Measurements from ENCODE around the gene ENPP6. TPM values are rescaled to one million over a fixed set of nuclear protein-coding genes. Genes with fewer than 3 reads are reported as not detected.

ENPP6 gene
- total RNA-seq, 1 experiment from 2014 or later = not detected

DNA sequence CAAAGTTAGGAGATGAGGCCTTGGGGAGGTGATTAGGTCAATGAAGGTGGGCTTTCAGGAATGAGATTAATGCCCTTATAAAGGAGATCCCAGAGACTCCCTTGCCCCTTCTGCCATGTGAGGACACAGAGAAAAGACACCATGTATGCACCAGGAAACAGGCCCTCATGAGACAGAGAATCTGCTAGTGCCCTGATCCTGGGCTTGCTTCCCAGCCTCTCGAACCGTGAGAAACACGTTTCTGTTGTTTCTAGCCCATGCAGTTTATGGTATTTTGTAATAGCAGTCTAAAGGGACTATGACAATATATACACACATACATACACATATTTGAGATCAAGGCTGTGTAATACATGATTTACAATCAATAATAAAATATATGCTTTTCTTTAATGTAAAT, 41.4 kb upstream of the ENPP6 start:
- Histone ChIP-seq H4K20me1 (ENCODE audit: insufficient read depth, low read depth, low read length) (no peaks in the 10 kb centered on the region), H3K9me3 (ENCODE audit: low read length) (no peaks in the 10 kb centered on the region), H3K36me3 (ENCODE audit: insufficient read depth, low read length) (no peaks in the 10 kb centered on the region), H3K27ac (ENCODE audit: low read length) (no peak overlapping the region), H2AFZ (ENCODE audit: low read length) (no peak overlapping the region), H3K27me3 (ENCODE audit: low read length) (no peaks in the 10 kb centered on the region), H3K9me2 (replicated peaks; ENCODE audit: insufficient read depth, low read length) (no peaks in the 10 kb centered on the region), H3K4me2 (ENCODE audit: low read depth, low read length, poor library complexity, severe bottlenecking) (no peak overlapping the region), H3K4me1 (ENCODE audit: low read length) (peaks cover 11% of the 10 kb centered on the region), H3K4me3 (ENCODE audit: low read length) (no peak overlapping the region), H3K9ac (ENCODE audit: low read length) (no peak overlapping the region), H3K79me2 (ENCODE audit: low read length) (no peaks in the 10 kb centered on the region)
- DNase-seq = no peak

DNA sequence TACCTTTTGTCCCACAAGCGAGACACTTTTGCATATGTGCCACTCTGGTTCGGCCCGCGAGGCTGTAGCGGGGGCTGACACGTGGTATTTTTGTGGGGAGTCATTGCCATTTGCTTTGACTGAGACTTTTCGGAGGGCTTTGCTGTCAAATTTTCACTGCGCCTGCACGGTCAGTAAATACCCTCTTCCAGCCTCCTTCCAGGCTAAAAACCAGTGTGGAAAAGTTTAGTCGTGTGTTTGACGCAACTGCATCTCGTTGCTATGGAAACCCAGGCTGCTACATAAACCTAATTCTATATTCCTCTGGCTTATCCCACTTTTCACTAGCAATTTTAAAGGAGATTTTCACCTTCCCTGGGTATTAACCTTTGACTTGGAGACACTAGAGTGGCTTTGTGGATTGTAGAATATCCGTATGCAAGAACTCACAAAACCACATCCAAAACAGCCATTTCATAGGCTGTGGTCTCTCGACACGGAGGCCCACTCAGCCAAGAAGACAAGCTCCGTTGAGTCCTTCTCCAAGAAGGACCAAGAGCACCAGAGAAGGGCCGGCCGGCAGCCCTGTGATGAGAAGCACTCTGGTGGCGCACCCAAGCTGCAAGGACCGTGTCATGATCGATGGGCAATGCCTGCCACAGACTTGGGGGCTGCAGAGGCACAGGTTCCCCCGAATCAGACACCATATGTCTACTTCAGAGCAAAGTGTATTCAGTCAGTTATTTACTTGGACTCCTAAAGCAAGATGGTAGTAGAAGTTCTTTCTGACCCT, 38.4 kb upstream of the ENPP6 start:
- no peaks in the 10 kb centered on the region for H4K20me1 ChIP-seq (ENCODE audit: insufficient read depth, low read depth, low read length)
- no peaks in the 10 kb centered on the region for H3K27me3 ChIP-seq (ENCODE audit: low read length)
- H3K4me2 ChIP-seq (ENCODE audit: low read depth, low read length, poor library complexity, severe bottlenecking) = no peak overlapping the region
- no peak for DNase-seq
- no peak overlapping the region for H3K9ac ChIP-seq (ENCODE audit: low read length)
- H3K9me3 ChIP-seq (ENCODE audit: low read length) = no peaks in the 10 kb centered on the region
- H3K4me3 ChIP-seq (ENCODE audit: low read length) = no peak overlapping the region
- no peaks in the 10 kb centered on the region for H3K36me3 ChIP-seq (ENCODE audit: insufficient read depth, low read length)
- peaks cover under 1% of the 10 kb centered on the region for H3K4me1 ChIP-seq (ENCODE audit: low read length)
- no peak overlapping the region for H3K27ac ChIP-seq (ENCODE audit: low read length)
- H3K9me2 ChIP-seq (replicated peaks; ENCODE audit: insufficient read depth, low read length) = no peaks in the 10 kb centered on the region
- no peak overlapping the region for H2AFZ ChIP-seq (ENCODE audit: low read length)
- no peaks in the 10 kb centered on the region for H3K79me2 ChIP-seq (ENCODE audit: low read length)

DNA sequence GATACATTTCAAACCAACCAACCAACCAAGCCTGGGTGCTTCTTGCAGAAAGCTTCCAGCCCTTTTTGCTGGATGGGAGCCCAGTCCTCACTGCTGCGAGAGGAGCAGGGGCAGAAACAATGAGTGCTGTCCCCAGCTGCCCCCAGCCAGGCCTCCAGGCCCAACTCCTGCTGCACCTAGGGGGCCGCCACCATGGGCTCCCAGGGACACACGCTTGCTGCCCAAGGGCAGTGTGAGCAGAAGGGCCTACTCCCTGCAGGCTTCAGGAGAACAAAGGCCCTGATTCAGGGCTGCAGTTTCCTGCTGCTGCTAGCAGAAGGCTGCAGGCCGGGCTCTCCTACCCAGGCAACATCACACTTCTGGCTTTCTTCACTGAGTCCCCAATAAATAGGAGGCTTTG, 37.7 kb upstream of the ENPP6 start:
- no peak for DNase-seq
- Histone ChIP-seq H3K9me3 (ENCODE audit: low read length) (no peaks in the 10 kb centered on the region), H3K4me3 (ENCODE audit: low read length) (no peak overlapping the region), H3K4me1 (ENCODE audit: low read length) (no peaks in the 10 kb centered on the region; the same call in 1 of the 2 replicates), H3K27me3 (ENCODE audit: low read length) (no peaks in the 10 kb centered on the region), H3K27ac (ENCODE audit: low read length) (no peak overlapping the region), H4K20me1 (ENCODE audit: insufficient read depth, low read depth, low read length) (no peaks in the 10 kb centered on the region), H3K36me3 (ENCODE audit: insufficient read depth, low read length) (no peaks in the 10 kb centered on the region), H2AFZ (ENCODE audit: low read length) (no peak overlapping the region), H3K79me2 (ENCODE audit: low read length) (no peaks in the 10 kb centered on the region), H3K9me2 (replicated peaks; ENCODE audit: insufficient read depth, low read length) (no peaks in the 10 kb centered on the region), H3K4me2 (ENCODE audit: low read depth, low read length, poor library complexity, severe bottlenecking) (no peak overlapping the region), H3K9ac (ENCODE audit: low read length) (no peak overlapping the region)

DNA sequence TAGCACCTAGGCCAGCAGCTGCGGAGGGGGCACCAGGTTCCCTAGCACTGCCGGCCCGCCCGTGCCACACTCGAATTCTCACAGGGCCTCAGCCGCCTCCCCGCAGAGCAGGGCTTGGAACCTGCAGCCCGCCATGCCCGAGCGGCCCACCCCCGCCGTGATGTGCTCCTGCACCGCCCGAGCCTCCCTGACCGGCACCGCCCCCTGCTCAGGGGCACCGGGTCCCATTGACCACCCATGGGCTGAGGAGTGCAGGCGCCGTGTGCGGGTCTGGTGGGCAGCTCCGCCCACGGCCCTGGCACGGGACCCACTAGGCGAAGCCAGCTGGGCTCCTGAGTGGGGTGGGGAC, 35.4 kb upstream of the ENPP6 start:
- Histone ChIP-seq H3K27ac (ENCODE audit: low read length) (no peak overlapping the region), H3K9ac (ENCODE audit: low read length) (no peak overlapping the region), H3K27me3 (ENCODE audit: low read length) (no peaks in the 10 kb centered on the region), H4K20me1 (ENCODE audit: insufficient read depth, low read depth, low read length) (no peaks in the 10 kb centered on the region), H3K9me2 (replicated peaks; ENCODE audit: insufficient read depth, low read length) (no peaks in the 10 kb centered on the region), H3K4me3 (ENCODE audit: low read length) (no peak overlapping the region), H3K36me3 (ENCODE audit: insufficient read depth, low read length) (no peaks in the 10 kb centered on the region), H3K79me2 (ENCODE audit: low read length) (no peaks in the 10 kb centered on the region), H3K9me3 (ENCODE audit: low read length) (no peaks in the 10 kb centered on the region), H2AFZ (ENCODE audit: low read length) (no peak overlapping the region), H3K4me1 (ENCODE audit: low read length) (no peaks in the 10 kb centered on the region; the same call in 1 of the 2 replicates), H3K4me2 (ENCODE audit: low read depth, low read length, poor library complexity, severe bottlenecking) (no peak overlapping the region)
- DNase-seq = no peak

DNA sequence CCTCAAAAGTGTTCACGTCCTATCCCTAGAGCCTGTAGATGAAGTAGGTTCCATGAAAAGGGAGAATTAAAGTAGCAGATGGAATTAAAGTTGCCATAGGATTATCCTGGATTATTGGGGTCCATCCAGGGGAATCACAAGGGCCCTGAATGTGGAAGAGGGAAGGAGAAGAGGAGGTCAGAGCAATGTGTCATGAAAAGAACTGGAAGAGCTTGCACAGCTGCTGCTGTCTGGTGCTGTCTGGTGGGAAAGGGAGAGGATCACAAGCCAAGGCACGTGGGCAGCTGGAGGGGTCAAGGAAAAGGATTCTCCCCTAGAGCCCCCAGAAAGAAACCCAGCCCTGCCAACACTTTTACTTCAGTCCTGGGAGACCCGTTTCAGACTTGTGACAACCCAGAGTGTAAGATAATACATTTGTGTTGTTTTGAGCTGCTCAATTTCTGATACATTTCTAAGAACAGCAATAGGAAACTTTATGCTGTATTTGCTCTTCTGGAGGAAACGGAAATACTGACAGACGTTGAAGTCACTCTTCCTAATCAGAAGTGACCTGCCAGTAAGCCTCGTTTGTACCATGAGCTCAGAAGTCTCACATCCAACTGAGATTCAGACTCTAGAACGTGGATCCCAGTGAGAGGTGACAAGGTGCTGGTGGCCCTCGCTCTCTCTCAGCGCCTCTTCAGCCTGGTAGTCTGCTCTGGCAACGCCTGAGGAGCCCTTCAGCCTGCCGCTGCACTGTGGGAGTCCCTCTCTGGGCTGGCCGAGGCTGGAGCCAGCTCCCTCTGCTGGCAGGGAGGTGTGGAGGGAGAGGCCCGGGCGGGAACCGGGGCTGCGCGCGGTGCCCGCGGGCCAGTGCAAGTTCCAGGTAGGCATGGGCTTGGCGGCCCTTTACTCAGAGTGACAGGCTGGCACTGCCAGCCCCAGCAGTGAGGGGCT, 34.7 kb upstream of the ENPP6 start:
- H3K9me2 ChIP-seq (replicated peaks; ENCODE audit: insufficient read depth, low read length) = no peaks in the 10 kb centered on the region
- H2AFZ ChIP-seq (ENCODE audit: low read length) = no peak overlapping the region
- no peaks in the 10 kb centered on the region for H3K27me3 ChIP-seq (ENCODE audit: low read length)
- H3K4me1 ChIP-seq (ENCODE audit: low read length) = no peaks in the 10 kb centered on the region
- H3K4me3 ChIP-seq (ENCODE audit: low read length) = no peak overlapping the region
- no peak overlapping the region for H3K9ac ChIP-seq (ENCODE audit: low read length)
- no peaks in the 10 kb centered on the region for H4K20me1 ChIP-seq (ENCODE audit: insufficient read depth, low read depth, low read length)
- no peaks in the 10 kb centered on the region for H3K79me2 ChIP-seq (ENCODE audit: low read length)
- H3K36me3 ChIP-seq (ENCODE audit: insufficient read depth, low read length) = no peaks in the 10 kb centered on the region
- H3K4me2 ChIP-seq (ENCODE audit: low read depth, low read length, poor library complexity, severe bottlenecking) = no peak overlapping the region
- no peaks in the 10 kb centered on the region for H3K9me3 ChIP-seq (ENCODE audit: low read length)
- DNase-seq = no peak
- no peak overlapping the region for H3K27ac ChIP-seq (ENCODE audit: low read length)

DNA sequence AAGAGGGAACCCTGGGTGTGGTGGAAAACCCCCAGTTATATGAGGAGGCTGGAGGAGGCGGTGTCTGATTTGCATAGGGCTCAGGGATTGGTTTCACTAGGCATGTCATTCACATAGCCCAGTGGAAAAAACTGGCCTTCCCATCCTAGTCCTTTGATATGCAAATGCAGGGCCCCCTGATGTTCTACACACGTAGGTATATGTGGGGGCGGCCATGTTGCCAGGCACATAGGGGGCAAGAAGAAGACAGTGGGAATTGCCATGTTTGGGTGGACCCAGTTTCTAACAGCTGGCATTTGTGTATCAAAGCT, 34.0 kb upstream of the ENPP6 start:
- H3K27me3 ChIP-seq (ENCODE audit: low read length) = no peaks in the 10 kb centered on the region
- H4K20me1 ChIP-seq (ENCODE audit: insufficient read depth, low read depth, low read length) = no peaks in the 10 kb centered on the region
- H2AFZ ChIP-seq (ENCODE audit: low read length) = no peak overlapping the region
- no peaks in the 10 kb centered on the region for H3K9me3 ChIP-seq (ENCODE audit: low read length)
- H3K27ac ChIP-seq (ENCODE audit: low read length) = no peak overlapping the region
- H3K9me2 ChIP-seq (replicated peaks; ENCODE audit: insufficient read depth, low read length) = no peaks in the 10 kb centered on the region
- H3K4me1 ChIP-seq (ENCODE audit: low read length) = no peaks in the 10 kb centered on the region
- no peaks in the 10 kb centered on the region for H3K79me2 ChIP-seq (ENCODE audit: low read length)
- H3K9ac ChIP-seq (ENCODE audit: low read length) = no peak overlapping the region
- DNase-seq = no peak
- no peak overlapping the region for H3K4me2 ChIP-seq (ENCODE audit: low read depth, low read length, poor library complexity, severe bottlenecking)
- H3K36me3 ChIP-seq (ENCODE audit: insufficient read depth, low read length) = no peaks in the 10 kb centered on the region
- no peak overlapping the region for H3K4me3 ChIP-seq (ENCODE audit: low read length)

DNA sequence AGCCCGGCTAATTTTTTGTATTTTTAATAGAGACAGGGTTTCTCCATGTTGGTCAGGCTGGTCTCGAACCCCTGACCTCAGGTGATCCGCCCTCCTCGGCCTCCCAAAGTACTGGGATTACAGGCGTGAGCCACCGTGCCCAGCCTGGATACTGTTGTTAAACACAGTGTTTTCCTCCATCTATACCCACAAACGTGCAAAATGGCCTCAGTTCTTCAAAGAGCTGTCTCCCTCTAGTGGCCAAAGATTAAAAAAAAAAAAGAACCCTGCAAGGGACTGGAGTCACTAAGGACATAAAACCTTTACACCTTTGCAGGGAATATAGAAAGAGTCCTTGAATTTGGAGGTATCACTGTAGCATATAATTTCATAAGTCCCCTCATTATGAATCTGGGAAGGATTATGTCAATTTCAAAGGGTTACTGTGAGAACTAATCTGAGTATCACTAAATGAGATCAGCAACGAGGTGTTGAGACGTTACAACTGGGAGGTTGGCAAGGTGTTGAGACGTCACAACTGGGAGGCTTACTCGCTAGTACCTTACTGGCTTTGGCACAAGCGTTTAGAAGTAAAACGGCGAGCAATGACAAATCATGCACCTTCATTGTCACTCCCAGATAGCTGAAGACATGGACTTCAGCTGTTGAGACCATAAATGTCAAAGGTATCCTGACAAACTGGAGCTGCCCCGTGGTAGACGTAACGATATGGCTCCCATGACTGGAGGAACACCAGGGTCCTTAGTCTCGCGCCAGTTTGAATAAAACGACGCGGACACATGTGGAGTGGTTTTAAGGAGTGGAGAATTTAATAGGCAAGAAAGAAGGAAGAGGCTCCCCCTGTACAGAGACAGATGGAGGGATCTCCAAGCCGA, 33.4 kb upstream of the ENPP6 start:
- no peak overlapping the region for H3K9ac ChIP-seq (ENCODE audit: low read length)
- no peaks in the 10 kb centered on the region for H3K27me3 ChIP-seq (ENCODE audit: low read length)
- peak; percentile 85 for DNase-seq
- H3K4me3 ChIP-seq (ENCODE audit: low read length) = no peak overlapping the region
- H3K9me2 ChIP-seq (replicated peaks; ENCODE audit: insufficient read depth, low read length) = no peaks in the 10 kb centered on the region
- peak overlapping the region; percentile 19 for H3K4me2 ChIP-seq (ENCODE audit: low read depth, low read length, poor library complexity, severe bottlenecking)
- no peak overlapping the region for H3K27ac ChIP-seq (ENCODE audit: low read length)
- H3K4me1 ChIP-seq (ENCODE audit: low read length) = no peaks in the 10 kb centered on the region
- no peaks in the 10 kb centered on the region for H3K79me2 ChIP-seq (ENCODE audit: low read length)
- no peaks in the 10 kb centered on the region for H3K9me3 ChIP-seq (ENCODE audit: low read length)
- H4K20me1 ChIP-seq (ENCODE audit: insufficient read depth, low read depth, low read length) = no peaks in the 10 kb centered on the region
- no peaks in the 10 kb centered on the region for H3K36me3 ChIP-seq (ENCODE audit: insufficient read depth, low read length)
- H2AFZ ChIP-seq (ENCODE audit: low read length) = no peak overlapping the region

DNA sequence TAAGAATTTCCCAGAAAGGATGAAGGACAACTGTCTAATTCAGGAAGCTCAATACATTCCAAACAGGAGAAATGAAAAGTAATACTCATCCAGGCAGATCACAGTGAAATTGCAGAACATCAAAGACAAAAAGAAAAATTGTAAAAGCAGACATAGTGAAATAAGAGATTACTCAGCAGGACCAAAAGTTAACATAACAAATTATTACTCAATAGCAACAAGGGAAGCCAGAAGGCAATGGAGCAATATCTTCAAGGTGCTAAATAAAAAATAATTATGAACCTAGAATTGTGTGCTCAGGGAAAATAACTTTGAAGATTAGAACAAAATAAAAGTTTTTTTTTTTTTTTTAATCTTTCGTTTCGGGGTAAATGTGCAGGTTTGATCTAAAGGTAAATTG, 30.5 kb upstream of the ENPP6 start:
- Histone ChIP-seq H3K79me2 (ENCODE audit: low read length) (no peaks in the 10 kb centered on the region), H2AFZ (ENCODE audit: low read length) (no peak overlapping the region), H3K9me3 (ENCODE audit: low read length) (no peaks in the 10 kb centered on the region), H3K4me1 (ENCODE audit: low read length) (no peaks in the 10 kb centered on the region), H3K36me3 (ENCODE audit: insufficient read depth, low read length) (no peaks in the 10 kb centered on the region), H3K9ac (ENCODE audit: low read length) (no peak overlapping the region), H3K4me2 (ENCODE audit: low read depth, low read length, poor library complexity, severe bottlenecking) (no peak overlapping the region), H3K27me3 (ENCODE audit: low read length) (no peaks in the 10 kb centered on the region), H3K4me3 (ENCODE audit: low read length) (no peak overlapping the region), H3K9me2 (replicated peaks; ENCODE audit: insufficient read depth, low read length) (no peaks in the 10 kb centered on the region), H4K20me1 (ENCODE audit: insufficient read depth, low read depth, low read length) (no peaks in the 10 kb centered on the region), H3K27ac (ENCODE audit: low read length) (no peak overlapping the region)
- no peak for DNase-seq
